ENCODE results near the gene CFAP77. TPM values are rescaled to one million over a fixed set of nuclear protein-coding genes. Genes with fewer than 3 reads are reported as not detected.

CFAP77 gene
- total RNA-seq, 1 experiment from 2014 or later, result not detected

DNA sequence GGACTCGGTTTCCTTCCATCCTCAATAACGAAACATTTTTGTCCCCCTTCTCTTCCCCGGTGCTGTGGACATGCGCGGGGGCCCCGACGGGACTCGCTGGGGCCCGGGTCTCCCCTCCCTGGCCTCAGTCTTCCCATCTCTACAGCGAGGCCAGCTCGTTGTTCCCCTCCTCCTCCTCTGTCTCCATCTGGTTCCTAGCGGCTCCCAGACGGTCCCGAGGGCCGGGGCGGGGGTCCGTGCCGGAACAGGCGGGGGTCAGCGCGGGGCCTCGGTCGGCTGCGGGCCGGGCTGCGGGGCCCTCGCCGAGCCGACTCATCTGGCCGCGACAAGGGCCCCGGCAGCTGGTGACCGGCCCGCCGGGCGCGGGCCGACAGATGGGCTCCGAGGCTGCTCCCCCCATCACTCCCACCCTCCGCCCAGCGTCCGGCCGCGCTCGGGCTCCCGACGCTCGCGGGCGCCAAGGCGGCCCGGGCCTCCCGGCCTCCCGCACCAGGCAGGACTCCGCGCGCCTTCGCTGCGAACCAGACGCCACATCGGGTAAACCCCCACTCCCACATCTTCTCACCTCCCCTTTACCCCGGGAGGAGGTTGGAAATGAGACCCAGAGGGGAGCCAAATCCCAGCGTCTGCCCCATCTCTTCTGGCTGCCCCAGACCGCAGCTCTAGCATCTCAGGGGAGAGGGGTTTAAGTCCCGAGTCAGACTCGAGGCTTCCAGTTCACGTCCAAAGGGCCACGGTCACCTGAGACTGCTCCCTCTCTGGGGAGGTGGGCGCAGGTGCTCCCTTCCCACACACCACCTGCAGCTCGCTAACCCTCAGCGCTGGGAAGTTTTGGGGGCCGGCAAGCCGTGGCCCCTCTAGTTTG is 180.5 kb downstream of the CFAP77 start:
- peaks cover 69% of the 10 kb centered on the region for H3K27me3 ChIP-seq (replicated peaks; ENCODE audit: insufficient read depth, low read depth, low read length, poor library complexity)
- POLR2A ChIA-PET (ENCODE audit: low non-redundant PET), result no interaction called here
- no peaks in the 10 kb centered on the region for H3K4me1 ChIP-seq (ENCODE audit: insufficient read depth, low read length, poor library complexity, severe bottlenecking)
- intact Hi-C loops (cut with micrococcal nuclease; ENCODE audit: unreplicated experiment), result no loop called here
- no TSS peak for BruUV-seq (replicated peaks)
- H3K27ac ChIP-seq (ENCODE audit: low read depth, low read length, poor library complexity, severe bottlenecking), result no peak overlapping the region
- TF ChIP-seq CTCF (conservative IDR thresholded peaks at IDR 0.05; ENCODE audit: low read depth, low read length) (no peak), EZH2 (IDR thresholded peaks at IDR 0.05; ENCODE audit: borderline replicate concordance, low read depth, low read length, poor library complexity, severe bottlenecking) (peak; percentile 97)
- DNase-seq (ENCODE audit: low spot score), result no peak
- H3K4me3 ChIP-seq (ENCODE audit: low read depth, low read length, poor library complexity, severe bottlenecking), result no peak overlapping the region
- CTCF ChIA-PET, result no interaction called here
- no peaks in the 10 kb centered on the region for H3K9me3 ChIP-seq (ENCODE audit: low read depth, low read length, poor library complexity, severe bottlenecking)
- peaks cover 4% of the 10 kb centered on the region for H3K36me3 ChIP-seq (ENCODE audit: insufficient read depth, low read length, poor library complexity, severe bottlenecking)

- H3K4me3 ChIP-seq (ENCODE audit: low read depth, low read length, poor library complexity, severe bottlenecking), result no peak overlapping the region
- H3K27me3 ChIP-seq (replicated peaks; ENCODE audit: insufficient read depth, low read depth, low read length, poor library complexity), result peaks cover 62% of the 10 kb centered on the region
- H3K36me3 ChIP-seq (ENCODE audit: insufficient read depth, low read length, poor library complexity, severe bottlenecking), result peaks cover 4% of the 10 kb centered on the region
- no peak for DNase-seq (ENCODE audit: low spot score)
- no peak overlapping the region for H3K27ac ChIP-seq (ENCODE audit: low read depth, low read length, poor library complexity, severe bottlenecking)
- TF ChIP-seq EZH2 (IDR thresholded peaks at IDR 0.05; ENCODE audit: borderline replicate concordance, low read depth, low read length, poor library complexity, severe bottlenecking) (no peak), CTCF (conservative IDR thresholded peaks at IDR 0.05; ENCODE audit: low read depth, low read length) (no peak)
- POLR2A ChIA-PET (ENCODE audit: low non-redundant PET), result no interaction called here
- no peaks in the 10 kb centered on the region for H3K9me3 ChIP-seq (ENCODE audit: low read depth, low read length, poor library complexity, severe bottlenecking)
- intact Hi-C loops (cut with micrococcal nuclease; ENCODE audit: unreplicated experiment), result no loop called here
- H3K4me1 ChIP-seq (ENCODE audit: insufficient read depth, low read length, poor library complexity, severe bottlenecking), result no peaks in the 10 kb centered on the region
- no TSS peak for BruUV-seq (replicated peaks)
- CTCF ChIA-PET, result no interaction called here
These were observed 181.2 kb downstream of the CFAP77 start for GRCh38 chr9:132591244-132591643.

GRCh38 chr9:132591751-132592314 is 181.8 kb downstream of the CFAP77 start:
- Histone ChIP-seq H3K27ac (ENCODE audit: low read depth, low read length, poor library complexity, severe bottlenecking) (no peak overlapping the region), H3K27me3 (replicated peaks; ENCODE audit: insufficient read depth, low read depth, low read length, poor library complexity) (peaks cover 56% of the 10 kb centered on the region), H3K4me3 (ENCODE audit: low read depth, low read length, poor library complexity, severe bottlenecking) (no peak overlapping the region), H3K4me1 (ENCODE audit: insufficient read depth, low read length, poor library complexity, severe bottlenecking) (no peaks in the 10 kb centered on the region), H3K9me3 (ENCODE audit: low read depth, low read length, poor library complexity, severe bottlenecking) (no peaks in the 10 kb centered on the region), H3K36me3 (ENCODE audit: insufficient read depth, low read length, poor library complexity, severe bottlenecking) (peaks cover 4% of the 10 kb centered on the region)
- DNase-seq (ENCODE audit: low spot score), result no peak
- no TSS peak for BruUV-seq (replicated peaks)
- POLR2A ChIA-PET (ENCODE audit: low non-redundant PET), result no interaction called here
- CTCF ChIA-PET, result no interaction called here
- intact Hi-C loops (cut with micrococcal nuclease; ENCODE audit: unreplicated experiment), result no loop called here
- TF ChIP-seq CTCF (conservative IDR thresholded peaks at IDR 0.05; ENCODE audit: low read depth, low read length) (no peak), EZH2 (IDR thresholded peaks at IDR 0.05; ENCODE audit: borderline replicate concordance, low read depth, low read length, poor library complexity, severe bottlenecking) (no peak)

All from A673 (cell line).